Testis (tissue), 2 donors: ENCODE results near the gene CCDC93.

Experiments
- POLR2A ChIP-seq: fragments of 450-650 bp; IDR thresholded peaks from one replicate; pipeline ENCODE4 v1.6.1; 2017; ENCODE audit warnings: antibody characterized with exemption, mild to moderate bottlenecking, moderate library complexity
- TF ChIP-seq, protein P1 (sequence below), 3 experiments: fragments of 450-650 bp in 2 of 3; fragments of 200-600 bp in 1 of 3; sonication (generic) in 1 of 3; IDR thresholded peaks; one replicate each; pipeline ENCODE4 v1.5.1; 2016 to 2019; ENCODE audit warnings: antibody characterized with exemption in 3 of 3, mild to moderate bottlenecking in 2 of 3, moderate library complexity in 1 of 3

DNA sequence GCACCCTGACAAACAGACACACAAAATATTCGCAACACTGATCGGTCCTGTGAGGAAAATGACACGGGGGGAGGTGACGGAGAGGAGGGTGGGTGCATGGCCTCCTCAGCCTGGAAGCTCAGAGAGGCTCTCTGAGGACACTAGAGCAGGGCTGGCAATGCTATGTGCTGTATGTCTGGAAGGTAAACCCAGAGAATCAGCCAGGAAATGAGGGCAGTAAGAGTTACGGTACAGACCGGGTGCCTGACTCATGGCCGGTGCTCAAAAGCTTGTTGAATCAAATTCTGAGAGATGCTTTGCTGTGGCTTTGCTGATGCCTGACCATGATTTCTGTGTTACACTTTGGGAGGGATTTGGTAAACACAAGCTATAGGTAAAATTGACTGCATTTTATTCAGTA, 81.9 kb downstream of the CCDC93 start:
- TF ChIP-seq, protein P1, sequence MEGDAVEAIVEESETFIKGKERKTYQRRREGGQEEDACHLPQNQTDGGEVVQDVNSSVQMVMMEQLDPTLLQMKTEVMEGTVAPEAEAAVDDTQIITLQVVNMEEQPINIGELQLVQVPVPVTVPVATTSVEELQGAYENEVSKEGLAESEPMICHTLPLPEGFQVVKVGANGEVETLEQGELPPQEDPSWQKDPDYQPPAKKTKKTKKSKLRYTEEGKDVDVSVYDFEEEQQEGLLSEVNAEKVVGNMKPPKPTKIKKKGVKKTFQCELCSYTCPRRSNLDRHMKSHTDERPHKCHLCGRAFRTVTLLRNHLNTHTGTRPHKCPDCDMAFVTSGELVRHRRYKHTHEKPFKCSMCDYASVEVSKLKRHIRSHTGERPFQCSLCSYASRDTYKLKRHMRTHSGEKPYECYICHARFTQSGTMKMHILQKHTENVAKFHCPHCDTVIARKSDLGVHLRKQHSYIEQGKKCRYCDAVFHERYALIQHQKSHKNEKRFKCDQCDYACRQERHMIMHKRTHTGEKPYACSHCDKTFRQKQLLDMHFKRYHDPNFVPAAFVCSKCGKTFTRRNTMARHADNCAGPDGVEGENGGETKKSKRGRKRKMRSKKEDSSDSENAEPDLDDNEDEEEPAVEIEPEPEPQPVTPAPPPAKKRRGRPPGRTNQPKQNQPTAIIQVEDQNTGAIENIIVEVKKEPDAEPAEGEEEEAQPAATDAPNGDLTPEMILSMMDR (IDR thresholded peaks at IDR 0.05) = no peak
- TF ChIP-seq POLR2A = no peak
